Stomach smooth muscle (tissue), 2 donors: ENCODE results near the gene SYT13.
"Not testable (repeated sequence)": the region's sequence is repeated elsewhere in the genome, so short reads cannot be mapped to it uniquely, and the experiment has no call there.

Source experiments
- H3K27ac ChIP-seq: one replicate; pipeline ENCODE4 v1.7.0; 2013; ENCODE audit warnings: mild to moderate bottlenecking, low read length, inconsistent platforms
- H3K27me3 ChIP-seq, 2 donors: one replicate each; pipeline ENCODE4 v1.7.0; 2013; ENCODE audit warnings: low read length in 2 of 2; ENCODE audit not compliant: insufficient read depth in 2 of 2, control insufficient read depth in 1 of 2
- H3K36me3 ChIP-seq, 2 donors: one replicate each; pipeline ENCODE4 v1.7.0; 2013; ENCODE audit warnings: low read length in 2 of 2; ENCODE audit not compliant: control insufficient read depth in 2 of 2, insufficient read depth in 2 of 2
- H3K4me1 ChIP-seq: one replicate; pipeline ENCODE4 v1.7.0; 2013; ENCODE audit warnings: low read length; ENCODE audit not compliant: control insufficient read depth, insufficient read depth
- H3K4me3 ChIP-seq, 2 donors: one replicate each; pipeline ENCODE4 v1.7.0; 2013; ENCODE audit warnings: low read length in 2 of 2
- H3K9ac ChIP-seq, 2 donors: one replicate each; pipeline ENCODE4 v1.7.0; 2013; ENCODE audit warnings: low read length in 2 of 2, mild to moderate bottlenecking in 1 of 2
- H3K9me3 ChIP-seq, 2 donors: one replicate each; pipeline ENCODE4 v1.7.0; 2013; ENCODE audit warnings: low read length in 2 of 2; ENCODE audit not compliant: control insufficient read depth in 2 of 2
- donor health status: healthy.
- donor health status: Pancreatic carcinoma.

Gene SYT13

DNA sequence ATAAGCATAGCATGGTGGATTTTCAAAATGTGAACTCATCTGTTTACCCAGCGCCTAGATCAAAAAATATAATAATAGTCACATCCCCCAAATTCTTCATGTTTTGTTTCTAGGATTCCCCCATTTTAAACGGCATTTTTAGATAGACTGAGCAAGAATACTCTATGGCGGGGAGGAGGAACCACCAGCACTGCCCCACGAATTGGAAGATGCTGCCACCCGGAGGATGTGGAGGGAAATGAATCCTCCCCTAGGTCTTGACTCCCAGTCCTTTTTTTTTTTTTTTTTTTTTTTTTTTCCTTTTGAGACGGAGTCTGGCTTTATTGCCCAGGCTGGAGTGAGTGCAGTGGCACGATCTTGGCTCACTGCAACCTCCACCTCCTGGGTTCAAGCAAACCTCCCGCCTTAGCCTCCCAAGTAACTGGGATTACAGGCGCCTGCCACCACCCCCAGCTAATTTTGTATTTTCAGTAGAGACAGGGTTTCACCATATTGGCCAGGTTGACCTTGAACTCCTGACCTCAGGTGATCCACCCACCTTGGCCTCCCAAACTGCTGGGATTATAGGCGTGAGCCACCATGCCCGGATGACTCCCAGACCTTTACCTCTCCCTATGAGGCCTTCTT lies 7.5 kb upstream of the SYT13 start:
- not testable (repeated sequence) for H3K9ac ChIP-seq

DNA sequence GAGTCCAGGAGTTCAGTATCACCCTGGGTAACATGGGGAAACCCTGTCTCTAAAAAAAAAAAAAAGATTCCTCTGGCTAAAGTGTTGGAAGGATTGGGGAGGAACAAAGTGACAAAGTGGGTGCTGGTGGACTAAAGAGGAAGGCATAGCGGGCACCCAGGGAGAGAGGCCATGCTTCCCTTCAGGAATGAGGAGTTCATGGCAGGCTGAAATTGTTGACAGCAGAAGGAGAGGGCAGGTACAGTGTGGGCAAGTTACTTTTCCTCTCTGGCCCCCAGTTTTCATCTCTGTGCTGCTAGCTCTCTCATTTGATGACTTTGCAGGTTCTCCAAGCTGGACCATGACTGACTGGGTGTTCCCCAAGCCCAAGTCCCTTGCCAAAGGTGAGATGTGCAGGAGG lies 4.4 kb upstream of the SYT13 start:
- Histone ChIP-seq H3K9ac (no peak overlapping the region), H3K27me3 (peaks cover 34 to 36% of the 10 kb centered on the region in 2 donors)

More for the DNA sequence above, 7.5 kb upstream of the SYT13 start:
- H3K4me1 ChIP-seq, H3K4me3 ChIP-seq, H3K27ac ChIP-seq, H3K9me3 ChIP-seq, H3K36me3 ChIP-seq: not testable (repeated sequence)
- peaks cover 5 to 13% of the 10 kb centered on the region in 2 donors for H3K27me3 ChIP-seq

DNA sequence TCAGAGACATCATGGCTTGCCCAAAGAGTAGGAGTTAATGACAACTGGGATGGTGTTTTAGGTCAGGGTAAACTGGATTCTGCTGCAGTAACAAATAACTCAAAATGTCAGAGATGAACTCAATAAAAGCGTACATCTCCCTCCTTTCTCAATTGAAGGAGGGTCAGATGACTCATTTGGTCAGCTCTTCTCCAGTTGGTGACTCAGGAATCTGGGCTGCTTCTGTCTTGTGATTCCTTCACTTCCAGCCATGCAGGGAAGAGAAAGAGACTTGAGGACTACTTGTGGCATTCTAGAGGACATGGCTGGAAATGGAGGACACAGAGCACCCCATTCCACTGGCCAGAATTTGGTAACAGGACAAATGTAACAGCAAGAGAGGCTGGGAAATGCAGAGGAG lies 3.2 kb upstream of the SYT13 start:
- Histone ChIP-seq H3K4me1 (peaks cover 6% of the 10 kb centered on the region), H3K4me3 (no peak overlapping the region), H3K27ac (no peak overlapping the region), H3K27me3 (peaks cover 45 to 46% of the 10 kb centered on the region in 2 donors), H3K9ac (no peak overlapping the region), H3K36me3 (no peaks in the 10 kb centered on the region), H3K9me3 (peaks cover 4 to 5% of the 10 kb centered on the region in 2 donors)

More for the DNA sequence above, 4.4 kb upstream of the SYT13 start:
- no peaks in the 10 kb centered on the region for H3K36me3 ChIP-seq
- no peak overlapping the region for H3K4me3 ChIP-seq
- H3K27ac ChIP-seq: no peak overlapping the region
- H3K9me3 ChIP-seq: peaks cover 4 to 5% of the 10 kb centered on the region in 2 donors
- H3K4me1 ChIP-seq: peaks cover 6% of the 10 kb centered on the region

DNA sequence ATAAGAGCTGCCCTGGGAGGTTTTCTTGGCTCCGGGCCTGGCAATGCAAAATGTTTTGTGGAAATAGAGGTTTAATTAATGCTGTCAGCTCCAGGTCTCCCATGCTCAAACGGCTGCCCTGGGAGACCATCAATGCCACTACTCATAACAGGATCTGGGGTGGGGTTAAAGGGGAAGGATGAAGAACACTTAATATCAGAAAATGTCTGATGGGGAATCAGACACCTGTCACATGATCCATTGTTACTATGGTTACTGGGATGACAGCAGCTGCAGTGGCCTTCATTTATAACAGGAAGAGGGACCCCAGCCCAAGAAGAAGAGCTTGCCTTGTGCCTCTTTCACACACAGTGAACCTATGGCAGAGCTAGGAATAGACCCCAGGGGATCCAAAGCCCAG lies 2.2 kb upstream of the SYT13 start:
- Histone ChIP-seq H3K9ac (no peak overlapping the region), H3K4me3 (no peak overlapping the region), H3K27ac (no peak overlapping the region), H3K9me3 (peaks cover 4 to 5% of the 10 kb centered on the region in 2 donors), H3K27me3 (peaks cover 45 to 52% of the 10 kb centered on the region in 2 donors), H3K4me1 (peaks cover 6% of the 10 kb centered on the region), H3K36me3 (no peaks in the 10 kb centered on the region)

DNA sequence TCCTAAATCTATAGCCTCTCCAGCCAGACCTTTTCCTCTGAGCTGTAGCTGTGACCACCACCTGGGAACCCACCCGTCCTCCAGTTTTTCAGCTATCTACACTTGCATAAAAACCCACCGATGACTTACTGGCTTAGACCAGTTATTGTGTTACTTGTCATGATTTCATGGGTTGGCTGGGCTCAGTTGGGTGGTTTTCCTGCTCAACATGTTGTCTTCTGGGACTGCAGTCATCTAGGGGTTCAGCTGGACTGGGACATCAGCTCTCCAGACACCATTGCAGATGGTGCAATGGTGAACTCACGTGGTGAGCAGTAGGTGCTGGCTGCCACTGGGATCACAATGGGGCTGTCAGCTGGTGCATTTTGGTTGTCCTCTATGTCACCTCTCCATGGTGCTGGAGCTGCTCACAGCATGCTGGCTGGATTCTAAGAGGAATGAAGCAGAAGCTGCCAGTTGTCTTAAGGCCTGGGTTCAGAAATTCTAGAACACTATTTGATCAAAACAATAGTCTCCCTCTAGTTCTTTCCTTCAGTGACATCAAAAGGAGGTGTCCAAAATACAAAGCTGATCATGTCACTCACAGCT lies 1.3 kb upstream of the SYT13 start:
- Histone ChIP-seq H3K4me1 (peaks cover 6% of the 10 kb centered on the region), H3K9me3 (peaks cover 4 to 5% of the 10 kb centered on the region in 2 donors), H3K36me3 (no peaks in the 10 kb centered on the region), H3K27me3 (peaks cover 45 to 49% of the 10 kb centered on the region in 2 donors), H3K9ac (no peak overlapping the region), H3K4me3 (no peak overlapping the region), H3K27ac (no peak overlapping the region)

DNA sequence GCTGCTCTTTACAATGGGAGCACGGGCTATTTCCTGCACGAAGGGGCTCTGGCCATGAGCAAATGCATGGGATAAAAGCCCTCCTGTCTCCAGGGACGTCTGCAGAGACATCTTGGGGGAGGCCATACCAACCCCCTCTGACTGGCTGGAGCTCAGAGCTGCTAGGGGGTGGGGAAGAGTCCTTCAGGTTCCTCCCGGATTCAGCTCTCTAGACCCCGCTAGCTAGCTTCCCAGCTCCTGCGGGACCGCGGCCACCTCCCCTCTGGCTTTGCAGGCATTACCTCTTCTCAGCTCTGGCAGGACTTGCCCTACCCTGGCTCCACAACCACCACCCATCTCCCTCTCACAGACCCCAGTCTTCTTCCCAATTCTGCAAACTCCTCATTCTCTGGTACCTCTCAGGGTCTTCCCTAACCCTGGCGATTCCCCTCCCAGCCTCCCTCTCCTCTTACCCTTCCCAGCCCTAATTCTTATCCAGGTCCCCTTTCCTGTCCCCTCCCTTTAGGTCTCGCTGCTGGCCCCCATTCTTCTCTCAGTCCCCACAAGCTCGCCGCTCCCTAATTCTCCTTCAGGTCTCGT lies 802 bp downstream of the SYT13 start:
- no peak overlapping the region for H3K4me3 ChIP-seq
- H3K9ac ChIP-seq: no peak overlapping the region
- peaks cover 6% of the 10 kb centered on the region for H3K4me1 ChIP-seq
- H3K36me3 ChIP-seq: no peaks in the 10 kb centered on the region
- H3K27me3 ChIP-seq: peaks cover 40 to 45% of the 10 kb centered on the region in 2 donors
- no peak overlapping the region for H3K27ac ChIP-seq
- peaks cover 4 to 5% of the 10 kb centered on the region in 2 donors for H3K9me3 ChIP-seq

DNA sequence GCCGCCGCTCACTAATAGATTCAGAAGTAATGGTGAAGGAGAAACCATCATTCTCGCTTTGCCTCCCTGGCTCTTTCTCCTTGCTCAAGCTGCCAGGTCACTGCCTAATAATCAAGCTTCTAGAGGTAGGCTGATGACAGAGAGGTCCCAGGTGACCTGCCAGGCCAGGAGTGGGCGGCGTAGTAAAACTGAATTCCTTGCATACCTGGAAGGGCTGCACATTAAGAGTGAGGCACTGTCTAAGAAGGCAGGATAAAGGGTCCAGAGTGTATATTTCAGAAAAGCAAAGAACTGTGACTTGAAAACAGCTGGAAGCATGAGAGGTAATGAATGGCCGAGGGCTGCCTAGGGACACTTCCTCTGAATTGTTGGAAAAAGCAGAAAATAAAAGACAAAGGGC lies 4.1 kb downstream of the SYT13 start:
- Histone ChIP-seq H3K36me3 (no peaks in the 10 kb centered on the region), H3K4me1 (peaks cover 6% of the 10 kb centered on the region), H3K9ac (no peak overlapping the region), H3K27ac (no peak overlapping the region), H3K9me3 (peaks cover 0 to 1% of the 10 kb centered on the region in 2 donors), H3K27me3 (peaks cover 27 to 30% of the 10 kb centered on the region in 2 donors), H3K4me3 (no peak overlapping the region)

DNA sequence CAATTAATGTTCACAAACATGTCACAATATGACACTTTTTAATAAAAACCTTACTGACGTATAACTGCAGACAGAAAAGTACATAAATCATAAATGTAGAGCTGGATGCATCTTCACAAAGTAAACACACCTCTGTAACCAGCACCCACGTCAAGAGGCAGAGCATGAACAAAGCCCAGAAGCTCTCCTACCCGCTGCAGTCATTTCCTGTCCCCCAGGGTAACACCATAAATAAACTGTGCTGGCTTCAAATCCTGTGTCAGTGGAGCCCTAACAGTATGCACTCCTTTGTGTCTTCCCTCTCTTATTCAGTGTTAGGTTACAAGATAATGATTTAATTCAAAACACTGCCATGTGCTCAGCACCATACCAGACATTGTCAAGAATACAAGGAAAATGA lies 5.7 kb downstream of the SYT13 start:
- no peak overlapping the region for H3K9ac ChIP-seq
- no peaks in the 10 kb centered on the region for H3K4me1 ChIP-seq
- no peak overlapping the region for H3K27ac ChIP-seq
- H3K4me3 ChIP-seq: no peak overlapping the region
- no peaks in the 10 kb centered on the region for H3K9me3 ChIP-seq
- peaks cover 11 to 18% of the 10 kb centered on the region in 2 donors for H3K27me3 ChIP-seq
- no peaks in the 10 kb centered on the region for H3K36me3 ChIP-seq

DNA sequence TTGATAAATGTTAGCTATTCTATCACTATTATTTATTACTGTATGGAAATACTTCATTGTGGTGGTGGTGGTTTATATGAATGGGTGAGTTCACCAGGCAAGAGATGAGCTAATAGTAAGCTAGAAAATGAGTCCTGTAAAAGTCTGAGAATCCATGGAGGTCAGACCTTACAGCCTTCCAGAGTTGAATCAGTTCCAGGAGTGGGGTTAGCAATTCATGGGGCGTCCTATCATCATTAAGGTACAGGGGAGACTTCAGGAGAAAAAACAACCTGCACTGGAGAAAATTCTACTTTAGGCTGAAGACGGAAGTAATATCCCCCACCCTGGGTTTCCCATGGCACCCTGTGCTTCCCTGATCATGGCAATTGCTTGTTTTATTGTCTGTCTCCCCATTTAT lies 6.5 kb downstream of the SYT13 start:
- H3K9me3 ChIP-seq: no peaks in the 10 kb centered on the region
- peaks cover 3 to 14% of the 10 kb centered on the region in 2 donors for H3K27me3 ChIP-seq
- no peak overlapping the region for H3K27ac ChIP-seq
- no peak overlapping the region for H3K9ac ChIP-seq
- no peaks in the 10 kb centered on the region for H3K36me3 ChIP-seq
- H3K4me3 ChIP-seq: no peak overlapping the region
- no peaks in the 10 kb centered on the region for H3K4me1 ChIP-seq

DNA sequence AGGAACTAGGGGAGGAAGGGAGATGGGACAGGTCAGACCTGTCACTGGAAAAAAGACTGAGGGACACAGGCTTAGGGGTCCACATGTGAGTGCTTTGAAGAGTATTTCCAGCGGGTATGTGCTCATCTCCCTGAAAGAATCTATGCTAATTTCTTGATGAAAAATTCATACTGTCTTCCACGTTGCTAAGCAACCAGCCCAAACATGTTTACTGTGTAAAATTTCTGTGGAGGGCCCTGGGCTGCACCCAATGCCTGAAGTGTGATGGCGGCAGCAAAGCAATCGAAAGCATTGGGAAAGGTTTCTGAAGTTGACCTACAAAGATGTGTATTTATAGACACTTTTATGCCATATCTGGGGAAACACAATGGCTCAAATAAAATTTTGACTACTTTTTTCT lies 7.4 kb downstream of the SYT13 start:
- H3K9ac ChIP-seq: no peak overlapping the region
- H3K9me3 ChIP-seq: no peaks in the 10 kb centered on the region
- no peaks in the 10 kb centered on the region for H3K36me3 ChIP-seq
- peaks cover 0 to 6% of the 10 kb centered on the region in 2 donors for H3K27me3 ChIP-seq
- no peaks in the 10 kb centered on the region for H3K4me1 ChIP-seq
- H3K4me3 ChIP-seq: no peak overlapping the region
- H3K27ac ChIP-seq: no peak overlapping the region

DNA sequence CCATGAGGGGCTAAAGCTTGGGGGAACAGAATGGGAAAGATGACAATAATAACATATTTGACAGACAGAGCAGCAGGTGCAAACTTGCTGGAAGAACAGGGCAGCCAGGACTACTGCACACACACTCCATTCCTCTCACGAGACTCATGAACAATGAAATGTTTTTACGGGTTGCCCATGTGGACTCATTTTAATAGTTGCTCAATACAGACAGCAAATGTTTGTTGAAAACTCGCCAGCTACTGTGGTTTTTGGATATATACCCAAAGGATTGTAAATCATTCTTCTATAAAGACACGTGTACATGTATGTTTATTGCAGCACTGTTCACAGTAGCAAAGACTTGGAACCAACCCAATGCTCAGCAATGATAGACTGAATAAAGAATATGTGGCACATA lies 10.3 kb downstream of the SYT13 start:
- Histone ChIP-seq H3K4me1 (no peaks in the 10 kb centered on the region), H3K27me3 (peaks cover 0 to 15% of the 10 kb centered on the region in 2 donors), H3K9me3 (no peaks in the 10 kb centered on the region), H3K4me3 (no peak overlapping the region), H3K27ac (no peak overlapping the region), H3K9ac (no peak overlapping the region), H3K36me3 (no peaks in the 10 kb centered on the region)
